Muscle layer of colon (tissue), 2 donors: ENCODE measurements around the gene LRTM1.

ENCODE experiments used
- H3K27ac ChIP-seq: one replicate; pipeline ENCODE4 v1.7.0; 2013; ENCODE audit warnings: low read depth, mild to moderate bottlenecking, low read length, moderate library complexity
- H3K27me3 ChIP-seq, 2 donors: one replicate each; pipeline ENCODE4 v1.7.0; 2013; ENCODE audit warnings: low read length in 2 of 2, mild to moderate bottlenecking in 2 of 2; ENCODE audit not compliant: insufficient read depth in 2 of 2, control insufficient read depth in 1 of 2
- H3K36me3 ChIP-seq: one replicate; pipeline ENCODE4 v1.7.0; 2013; ENCODE audit warnings: mild to moderate bottlenecking, low read length; ENCODE audit not compliant: insufficient read depth
- H3K4me1 ChIP-seq: one replicate; pipeline ENCODE4 v1.7.0; 2013; ENCODE audit warnings: mild to moderate bottlenecking, low read length; ENCODE audit not compliant: insufficient read depth
- H3K4me3 ChIP-seq, 2 donors: one replicate each; pipeline ENCODE4 v1.7.0; 2013; ENCODE audit warnings: low read length in 2 of 2, low read depth in 1 of 2, mild to moderate bottlenecking in 1 of 2, moderate library complexity in 1 of 2
- H3K9ac ChIP-seq: one replicate; pipeline ENCODE4 v1.7.0; 2013; ENCODE audit warnings: low read length
- H3K9me3 ChIP-seq: one replicate; pipeline ENCODE4 v1.7.0; 2013; ENCODE audit warnings: mild to moderate bottlenecking, low read length
- donor health status: abdominal sarcoma.
- donor health status: Adenocarcinoma of cecum.

Gene LRTM1

DNA sequence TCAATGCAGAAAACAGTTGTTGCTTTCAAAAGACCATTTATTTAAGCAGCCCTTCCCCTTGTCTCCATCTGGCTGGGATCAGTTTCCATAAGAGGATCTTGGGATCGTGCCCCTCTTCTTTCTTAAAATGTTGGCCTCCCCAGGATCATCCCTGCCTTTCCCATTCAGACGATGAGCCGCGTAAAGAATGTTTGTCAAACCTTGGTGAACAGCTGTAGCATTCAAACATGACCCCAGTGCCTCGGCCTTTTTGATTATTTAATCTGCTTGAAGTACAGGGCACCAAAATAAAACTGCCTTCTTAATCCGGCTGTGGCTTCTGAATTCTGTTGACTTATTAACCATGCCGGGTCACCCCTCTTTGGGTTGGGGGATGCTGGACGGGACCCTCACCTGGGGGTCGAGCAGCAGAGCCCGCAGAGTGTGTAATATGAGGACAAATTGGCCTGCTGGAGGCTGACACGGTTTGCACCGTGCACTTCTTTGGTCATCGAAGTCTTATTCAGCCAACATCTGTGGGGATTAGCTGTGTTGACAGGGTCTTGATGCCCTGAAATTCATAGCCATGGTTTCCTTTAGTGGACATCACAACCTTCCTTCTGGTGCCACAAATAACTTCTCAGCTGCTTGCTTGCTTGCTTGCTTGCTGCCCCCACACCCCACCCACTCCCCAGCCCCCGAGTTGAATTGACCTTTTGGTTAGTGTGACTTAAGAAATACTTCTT, at the start of gene LRTM1:
Gene LRTM1 (minus strand): TSS at position 14 of the 725 bp plus-strand sequence. CDS start 148 bp downstream, outside the sequence.
- Histone ChIP-seq H3K27ac (no peak within 1 kb of the TSS), H3K4me3 (no peak within 1 kb of the TSS), H3K9ac (no peak within 1 kb of the TSS), H3K4me1 (no peaks in the 10 kb centered on the region), H3K27me3 (no peaks in the 10 kb centered on the region), H3K36me3 (no peaks in the 10 kb centered on the region), H3K9me3 (no peaks in the 10 kb centered on the region)

- Histone ChIP-seq H3K36me3 (no peaks in the 10 kb centered on the region), H3K9ac (no peak overlapping the region), H3K27ac (no peak overlapping the region), H3K4me3 (no peak overlapping the region), H3K9me3 (no peaks in the 10 kb centered on the region), H3K4me1 (no peaks in the 10 kb centered on the region), H3K27me3 (no peaks in the 10 kb centered on the region)
Observed at GRCh38 chr3:54977439-54977838, 49.6 kb upstream of the LRTM1 start.

DNA sequence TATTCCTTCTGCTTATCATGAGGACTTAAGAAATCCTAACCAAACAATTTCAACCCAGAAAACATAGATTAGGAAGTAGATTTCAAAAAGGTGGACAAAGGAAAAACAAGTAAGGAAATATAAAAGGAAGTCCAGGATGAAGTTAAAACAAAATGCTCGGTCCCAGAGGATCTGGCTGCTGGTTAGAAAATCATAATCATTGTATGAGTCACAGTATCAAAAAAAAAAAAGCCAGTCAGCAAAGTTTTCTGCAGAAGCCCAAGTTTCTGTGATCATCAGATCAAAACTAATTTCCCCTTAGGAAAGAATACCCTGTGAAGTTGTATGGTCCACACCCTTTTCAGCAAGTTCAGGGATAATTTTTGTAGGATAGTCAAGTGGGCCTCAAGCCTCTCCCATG, 43.0 kb upstream of the LRTM1 start:
- H3K4me3 ChIP-seq: no peak overlapping the region
- H3K4me1 ChIP-seq: no peaks in the 10 kb centered on the region
- H3K27me3 ChIP-seq: no peaks in the 10 kb centered on the region
- no peak overlapping the region for H3K27ac ChIP-seq
- no peaks in the 10 kb centered on the region for H3K36me3 ChIP-seq
- H3K9me3 ChIP-seq: no peaks in the 10 kb centered on the region
- H3K9ac ChIP-seq: no peak overlapping the region

GRCh38 chr3:54969652-54970051, 41.8 kb upstream of the LRTM1 start:
- Histone ChIP-seq H3K4me1 (no peaks in the 10 kb centered on the region), H3K9me3 (no peaks in the 10 kb centered on the region), H3K9ac (no peak overlapping the region), H3K27ac (no peak overlapping the region), H3K36me3 (no peaks in the 10 kb centered on the region), H3K27me3 (no peaks in the 10 kb centered on the region), H3K4me3 (no peak overlapping the region)

GRCh38 chr3:54968546-54969172, 40.8 kb upstream of the LRTM1 start:
- Histone ChIP-seq H3K4me1 (no peaks in the 10 kb centered on the region), H3K36me3 (no peaks in the 10 kb centered on the region), H3K27me3 (no peaks in the 10 kb centered on the region), H3K9me3 (no peaks in the 10 kb centered on the region), H3K9ac (no peak overlapping the region), H3K4me3 (no peak overlapping the region), H3K27ac (no peak overlapping the region)

DNA sequence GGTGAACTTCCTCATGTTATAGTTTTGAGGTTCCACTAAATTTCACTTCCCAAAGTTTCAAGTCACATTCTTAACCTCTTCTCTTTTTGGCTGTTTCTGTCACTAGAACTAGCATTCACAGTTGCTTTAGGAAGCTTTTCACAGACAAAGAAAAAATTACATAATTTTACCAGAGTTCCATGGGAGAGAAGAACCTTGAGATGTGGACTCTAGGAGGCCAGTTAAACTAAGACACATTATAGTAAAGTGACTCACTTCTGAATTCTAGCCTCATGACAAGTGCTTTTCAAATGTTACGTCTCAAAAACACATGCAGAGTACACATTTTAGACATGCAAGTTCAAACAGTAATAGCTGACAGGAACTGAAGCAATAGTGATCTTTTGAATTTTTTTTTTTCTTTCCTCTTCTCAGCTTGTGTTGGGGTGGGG, 39.9 kb upstream of the LRTM1 start:
- Histone ChIP-seq H3K4me1 (no peaks in the 10 kb centered on the region), H3K4me3 (no peak overlapping the region), H3K9me3 (no peaks in the 10 kb centered on the region), H3K27me3 (no peaks in the 10 kb centered on the region), H3K36me3 (no peaks in the 10 kb centered on the region), H3K9ac (no peak overlapping the region), H3K27ac (no peak overlapping the region)

- no peak overlapping the region for H3K27ac ChIP-seq
- no peak overlapping the region for H3K4me3 ChIP-seq
- H3K9me3 ChIP-seq: no peaks in the 10 kb centered on the region
- no peaks in the 10 kb centered on the region for H3K4me1 ChIP-seq
- no peak overlapping the region for H3K9ac ChIP-seq
- H3K36me3 ChIP-seq: no peaks in the 10 kb centered on the region
- no peaks in the 10 kb centered on the region for H3K27me3 ChIP-seq
Observed at GRCh38 chr3:54966979-54967378, 39.1 kb upstream of the LRTM1 start.

DNA sequence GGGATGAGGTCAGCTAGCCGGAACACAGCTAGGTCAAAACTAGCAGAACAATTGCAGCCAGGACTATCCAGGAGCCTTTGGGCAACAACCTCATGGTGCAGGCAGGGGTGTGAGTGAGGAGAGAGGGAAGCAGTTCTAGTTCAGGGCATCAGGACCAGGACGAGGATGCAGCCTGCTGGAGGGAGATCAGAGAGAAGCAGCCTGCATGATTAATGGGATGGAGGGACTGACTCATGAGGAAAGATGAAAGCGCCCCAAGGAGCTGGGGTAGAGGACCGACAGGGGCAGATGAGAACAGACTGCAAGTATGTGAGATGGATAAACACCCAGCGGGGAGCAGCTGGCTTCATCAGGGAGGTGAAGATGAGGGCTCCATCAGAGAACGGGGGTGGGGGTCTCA, 37.9 kb upstream of the LRTM1 start:
- no peaks in the 10 kb centered on the region for H3K4me1 ChIP-seq
- H3K36me3 ChIP-seq: no peaks in the 10 kb centered on the region
- H3K27me3 ChIP-seq: no peaks in the 10 kb centered on the region
- H3K27ac ChIP-seq: no peak overlapping the region
- no peak overlapping the region for H3K9ac ChIP-seq
- H3K4me3 ChIP-seq: no peak overlapping the region
- H3K9me3 ChIP-seq: no peaks in the 10 kb centered on the region

- no peak overlapping the region for H3K27ac ChIP-seq
- H3K9me3 ChIP-seq: no peaks in the 10 kb centered on the region
- H3K36me3 ChIP-seq: no peaks in the 10 kb centered on the region
- no peak overlapping the region for H3K4me3 ChIP-seq
- no peaks in the 10 kb centered on the region for H3K27me3 ChIP-seq
- H3K9ac ChIP-seq: no peak overlapping the region
- no peaks in the 10 kb centered on the region for H3K4me1 ChIP-seq
Observed at GRCh38 chr3:54964081-54964480, 36.2 kb upstream of the LRTM1 start.

DNA sequence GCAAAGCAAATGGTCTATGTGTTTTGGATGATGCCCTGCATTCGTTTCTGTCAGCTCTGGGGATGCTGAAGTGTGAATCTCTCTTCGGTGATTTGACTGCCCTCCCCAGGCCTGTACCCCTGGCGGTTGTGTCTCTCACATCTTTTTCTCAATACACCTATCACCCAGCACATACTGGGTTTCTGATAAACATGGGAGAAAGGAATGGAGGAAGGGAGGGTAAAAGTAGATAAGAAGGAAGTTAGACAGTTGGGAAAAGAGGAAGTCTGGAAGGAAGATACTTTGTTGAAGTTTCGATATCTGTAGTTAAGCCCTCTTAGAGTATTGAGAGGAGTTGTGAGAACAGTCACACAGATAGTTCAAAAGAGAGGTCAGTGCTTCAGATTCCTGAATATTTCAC, 35.8 kb upstream of the LRTM1 start:
- Histone ChIP-seq H3K27ac (no peak overlapping the region), H3K27me3 (no peaks in the 10 kb centered on the region), H3K4me1 (no peaks in the 10 kb centered on the region), H3K9ac (no peak overlapping the region), H3K9me3 (no peaks in the 10 kb centered on the region), H3K4me3 (no peak overlapping the region), H3K36me3 (no peaks in the 10 kb centered on the region)

DNA sequence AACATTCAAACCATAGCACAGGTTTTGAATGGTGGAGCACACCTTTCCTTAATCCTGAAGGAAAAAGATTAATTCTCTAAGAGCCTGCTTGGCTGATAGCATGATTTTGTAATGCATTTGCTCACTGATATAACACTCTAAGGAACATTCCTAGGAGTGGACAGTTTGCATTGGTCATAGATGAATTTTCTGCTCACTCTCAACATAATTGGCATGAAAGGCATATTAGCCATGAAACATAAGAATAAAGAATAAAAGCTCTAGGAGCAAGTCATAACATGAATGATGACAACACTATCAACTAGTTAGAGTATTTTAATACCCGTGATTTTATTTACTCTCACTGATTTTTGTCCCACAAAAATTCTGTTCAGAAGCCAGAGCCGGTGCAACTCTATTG, 34.3 kb upstream of the LRTM1 start:
- Histone ChIP-seq H3K36me3 (no peaks in the 10 kb centered on the region), H3K4me1 (no peaks in the 10 kb centered on the region), H3K4me3 (no peak overlapping the region), H3K27ac (no peak overlapping the region), H3K27me3 (no peaks in the 10 kb centered on the region), H3K9me3 (no peaks in the 10 kb centered on the region), H3K9ac (no peak overlapping the region)

DNA sequence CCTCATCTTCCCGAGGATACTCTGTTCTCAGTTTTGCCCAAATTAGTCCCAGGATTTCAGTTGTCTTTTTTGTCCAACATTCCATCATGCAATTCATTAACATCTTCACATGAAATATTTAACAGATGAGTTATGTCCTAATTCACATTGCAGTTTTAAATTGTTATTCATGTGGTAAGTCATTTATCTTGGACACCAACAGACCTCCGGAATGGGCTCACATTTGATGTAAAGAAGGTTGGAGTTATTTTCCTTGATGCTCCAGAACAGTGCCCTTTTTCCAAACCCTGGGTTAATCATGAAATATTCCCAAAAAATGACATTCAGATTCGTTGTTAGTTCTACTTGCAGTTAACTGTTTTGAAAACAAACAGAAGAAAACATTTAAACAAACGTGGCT, 32.8 kb upstream of the LRTM1 start:
- no peak overlapping the region for H3K9ac ChIP-seq
- H3K4me1 ChIP-seq: no peaks in the 10 kb centered on the region
- no peaks in the 10 kb centered on the region for H3K9me3 ChIP-seq
- H3K27ac ChIP-seq: no peak overlapping the region
- H3K27me3 ChIP-seq: no peaks in the 10 kb centered on the region
- H3K4me3 ChIP-seq: no peak overlapping the region
- H3K36me3 ChIP-seq: no peaks in the 10 kb centered on the region
